GM12878 (cell line): ENCODE data around the gene MAZ. TPM values are rescaled to one million over a fixed set of nuclear protein-coding genes. Genes with fewer than 3 reads are reported as not detected.

Experiments
- ATAC-seq: fragments of 200-7000 bp; cut with Tn5 transposase; 3 replicates; pipeline ENCODE4 v1.9.1; 2020; ENCODE audit warnings: mild to moderate bottlenecking, moderate library complexity
- BruUV-seq: library from RNA; stranded (reverse); fragments of 400-500 nt; replicated peaks from 2 replicates; lab custom pipeline; 2021; lab: Mats Ljungman, UMichigan
- CTCF ChIA-PET: fragments of 300-600 bp; sonication (Branson Sonifier 250); formaldehyde crosslinking; extraction: SDS; loops from one replicate; lab custom pipeline; 2021; ENCODE audit warnings: inconsistent platforms; lab: Yijun Ruan, JAX
- POLR2A ChIA-PET: fragments of 350-600 bp; formaldehyde crosslinking; extraction: SDS; loops from one replicate; lab custom pipeline; 2021; ENCODE audit warnings: inconsistent platforms; lab: Charles Lee
- RAD21 ChIA-PET: fragments of 300-600 bp; sonication (Branson Sonifier 250); formaldehyde crosslinking; loops from one replicate; lab custom pipeline; 2023; ENCODE audit warnings: antibody characterized with exemption; ENCODE audit not compliant: unreplicated experiment; lab: Charles Lee
- SMC1A ChIA-PET: fragments of 300-600 bp; sonication (Branson Sonifier 250); formaldehyde crosslinking; loops from one replicate; lab custom pipeline; 2023; ENCODE audit not compliant: unreplicated experiment, uncharacterized antibody; lab: Charles Lee
- DNase-seq: peaks from one replicate; pipeline ENCODE4 v3.0.0-alpha.2; 2011; ENCODE audit warnings: low read depth, low spot score
- FAIRE-seq: peaks from 3 replicates; lab custom pipeline; 2011; peaks lifted over from hg19 to GRCh38; lab: Jason Lieb, UNC
- H2AFZ ChIP-seq: 2 replicates; pipeline ENCODE4 v1.6.0; 2011; ENCODE audit warnings: low read depth, low read length, control low read depth; ENCODE audit not compliant: control insufficient read depth
- H3K27ac ChIP-seq: 2 replicates; pipeline ENCODE4 v1.5.1; 2011; ENCODE audit warnings: control low read depth; ENCODE audit not compliant: control insufficient read depth, insufficient read depth
- H3K27me3 ChIP-seq, 2 experiments: replicated peaks in 1 of 2; 2 replicates each; pipeline versions ENCODE4 v1.6.0 to v1.6.1; 2011; ENCODE audit warnings: low read length in 1 of 2; ENCODE audit not compliant: control insufficient read depth in 2 of 2, insufficient read depth in 2 of 2
- H3K36me3 ChIP-seq, 2 experiments: 2 replicates each; pipeline ENCODE4 v1.5.1; 2011; ENCODE audit warnings: low read length in 1 of 2; ENCODE audit not compliant: control insufficient read depth in 2 of 2, insufficient read depth in 2 of 2
- H3K4me1 ChIP-seq: 2 replicates; pipeline ENCODE4 v1.6.1; 2011; ENCODE audit warnings: mild to moderate bottlenecking, low read length, moderate library complexity, mixed read lengths; ENCODE audit not compliant: control insufficient read depth, insufficient read depth
- H3K4me2 ChIP-seq: 2 replicates; pipeline ENCODE4 v1.6.0; 2011; ENCODE audit warnings: control low read depth; ENCODE audit not compliant: control insufficient read depth, insufficient read depth
- H3K4me3 ChIP-seq: fragments of 200-600 bp; sonication (generic); 2 replicates; pipeline ENCODE4 v1.5.1; 2016
- H3K79me2 ChIP-seq: 2 replicates; pipeline ENCODE4 v1.6.0; 2011; ENCODE audit warnings: low read length; ENCODE audit not compliant: control insufficient read depth, insufficient read depth
- H3K9ac ChIP-seq: 2 replicates; pipeline ENCODE4 v1.8.0; 2011; ENCODE audit warnings: low read length, control low read depth, mixed read lengths; ENCODE audit not compliant: control insufficient read depth, insufficient read depth
- H3K9me3 ChIP-seq: replicated peaks from 3 replicates; pipeline ENCODE4 v1.5.1; 2011; ENCODE audit warnings: mild to moderate bottlenecking, low read length; ENCODE audit not compliant: control insufficient read depth, insufficient read depth
- H4K20me1 ChIP-seq: 2 replicates; pipeline ENCODE4 v1.6.0; 2011; ENCODE audit not compliant: control insufficient read depth, insufficient read depth
- BHLHE40 ChIP-seq, 2 experiments: fragments of 450-650 bp in 1 of 2; IDR thresholded peaks; 2 replicates each; pipeline ENCODE4 v1.6.1; 2011 to 2017; ENCODE audit warnings: low read depth in 2 of 2, borderline replicate concordance in 1 of 2, improper control_type of control experiment in 1 of 2, low read length in 1 of 2, mild to moderate bottlenecking in 1 of 2
- CBFB ChIP-seq: IDR thresholded peaks from 2 replicates; pipeline ENCODE4 v1.6.1; 2016; ENCODE audit warnings: antibody characterized with exemption, low read depth
- CHD1 ChIP-seq: IDR thresholded peaks from 2 replicates; pipeline ENCODE4 v1.6.1; 2012; ENCODE audit warnings: low read depth, low read length, improper control_type of control experiment
- CHD2 ChIP-seq: IDR thresholded peaks from 2 replicates; pipeline ENCODE4 v1.6.1; 2011; ENCODE audit warnings: low read depth, low read length, improper control_type of control experiment, borderline replicate concordance
- CREM ChIP-seq: IDR thresholded peaks from 2 replicates; pipeline ENCODE4 v1.6.1; 2014; ENCODE audit warnings: antibody characterized with exemption, low read depth
- KAT2A ChIP-seq: conservative IDR thresholded peaks from 2 replicates; pipeline ENCODE4 v1.6.1; 2011; ENCODE audit warnings: low read depth, low read length; ENCODE audit not compliant: control insufficient read depth
- MXI1 ChIP-seq: fragments of 150-350 bp; IDR thresholded peaks from 2 replicates; pipeline ENCODE4 v1.6.1; 2011; ENCODE audit warnings: low read depth, mild to moderate bottlenecking, inconsistent platforms, low read length, improper control_type of control experiment
- MYB ChIP-seq: fragments of 150-350 bp; IDR thresholded peaks from 2 replicates; pipeline ENCODE4 v1.6.1; 2014; ENCODE audit warnings: mild to moderate bottlenecking, low read depth, low read length, borderline replicate concordance
- NBN ChIP-seq: fragments of 450-650 bp; IDR thresholded peaks from 2 replicates; pipeline ENCODE4 v1.6.1; 2016
- NFXL1 ChIP-seq: fragments of 450-650 bp; IDR thresholded peaks from 2 replicates; pipeline ENCODE4 v1.6.1; 2017; ENCODE audit warnings: antibody characterized with exemption, mild to moderate bottlenecking, borderline replicate concordance
- RAD21 ChIP-seq: IDR thresholded peaks from 2 replicates; pipeline ENCODE4 v1.6.1; 2011; ENCODE audit warnings: mild to moderate bottlenecking, low read depth, low read length, moderate library complexity; ENCODE audit not compliant: insufficient read depth
- SMAD1 ChIP-seq: fragments of 450-650 bp; IDR thresholded peaks from 2 replicates; pipeline ENCODE4 v1.6.1; 2018; ENCODE audit warnings: mild to moderate bottlenecking, low read depth; ENCODE audit not compliant: partially characterized antibody
- STAT3 ChIP-seq: IDR thresholded peaks from 2 replicates; pipeline ENCODE4 v1.6.1; 2011; ENCODE audit warnings: low read depth, low read length, improper control_type of control experiment
- TCF12 ChIP-seq: IDR thresholded peaks from 2 replicates; pipeline ENCODE4 v1.6.1; 2011; ENCODE audit warnings: low read depth, mild to moderate bottlenecking, low read length
- TCF7 ChIP-seq: IDR thresholded peaks from 2 replicates; pipeline ENCODE4 v1.6.1; 2014; ENCODE audit warnings: antibody characterized with exemption, borderline replicate concordance
- ZBTB11 ChIP-seq: fragments of 450-650 bp; formaldehyde crosslinking; IDR thresholded peaks from 2 replicates; pipeline ENCODE4 v1.5.0; 2022; ENCODE audit warnings: mild to moderate bottlenecking, missing genetic modification characterization
- WGBS: methylation state at CpG from one replicate; pipeline ENCODE4 v1.1.6; 2016; ENCODE audit warnings: low lambda C conversion rate; ENCODE audit not compliant: insufficient replicate concordance, insufficient coverage; ENCODE audit errors: missing lambda C conversion rate; 5-methylcytosine and 5-hydroxymethylcytosine counted together
- in situ Hi-C: fragments of 300-500 bp; cut with MboI; formaldehyde crosslinking; loops from 9 replicates; pipeline ENCODE4 v1.14.3; 2018; ENCODE audit warnings: mixed read lengths
- intact Hi-C: fragments of 100-400 bp; cut with micrococcal nuclease; formaldehyde crosslinking; loops from one replicate; pipeline ENCODE4 v1.14.2; 2022; ENCODE audit not compliant: unreplicated experiment
- polyA plus RNA-seq, 11 experiments: library from polyadenylated mRNA; depleted of rRNA in 4 of 11; unstranded in 6 of 11; stranded (reverse) in 5 of 11; fragments of >200 nt; fragmentation: Nextera tagmentation in 4 of 11; fragmentation: Illumina TruSeq in 1 of 11; extraction: Ambion mirVana in 4 of 11; extraction: Trizol in 1 of 11; gene quantifications; 1 replicate in 1 of 11; 2 replicates in 10 of 11; pipeline versions ENCODE4 v1.2.1 to v1.2.3, GENCODE V29; 2011 to 2016; ENCODE audit warnings: inconsistent platforms in 2 of 11, missing spikeins in 2 of 11, low read depth in 1 of 11
- total RNA-seq, 4 experiments: library from RNA; depleted of rRNA in 3 of 4; stranded (reverse); fragments of >200 nt in 3 of 4; fragmentation: Illumina TruSeq in 1 of 4; extraction: Trizol in 1 of 4; gene quantifications; 2 replicates each; pipeline versions ENCODE4 v1.2.1 to v1.2.3, GENCODE V29; 2013 to 2021
- TF ChIP-seq, protein P1 (sequence below): fragments of 450-650 bp; IDR thresholded peaks from 2 replicates; pipeline ENCODE4 v1.6.1; 2017; ENCODE audit warnings: antibody characterized with exemption, mild to moderate bottlenecking, moderate library complexity

The MAZ gene
- total and polyA plus RNA-seq, 10 of the 15 experiments (the other 5 are each of a cell fraction or from before 2014, with no cell fraction given), result 23.9 to 309 (median 116) TPM

DNA sequence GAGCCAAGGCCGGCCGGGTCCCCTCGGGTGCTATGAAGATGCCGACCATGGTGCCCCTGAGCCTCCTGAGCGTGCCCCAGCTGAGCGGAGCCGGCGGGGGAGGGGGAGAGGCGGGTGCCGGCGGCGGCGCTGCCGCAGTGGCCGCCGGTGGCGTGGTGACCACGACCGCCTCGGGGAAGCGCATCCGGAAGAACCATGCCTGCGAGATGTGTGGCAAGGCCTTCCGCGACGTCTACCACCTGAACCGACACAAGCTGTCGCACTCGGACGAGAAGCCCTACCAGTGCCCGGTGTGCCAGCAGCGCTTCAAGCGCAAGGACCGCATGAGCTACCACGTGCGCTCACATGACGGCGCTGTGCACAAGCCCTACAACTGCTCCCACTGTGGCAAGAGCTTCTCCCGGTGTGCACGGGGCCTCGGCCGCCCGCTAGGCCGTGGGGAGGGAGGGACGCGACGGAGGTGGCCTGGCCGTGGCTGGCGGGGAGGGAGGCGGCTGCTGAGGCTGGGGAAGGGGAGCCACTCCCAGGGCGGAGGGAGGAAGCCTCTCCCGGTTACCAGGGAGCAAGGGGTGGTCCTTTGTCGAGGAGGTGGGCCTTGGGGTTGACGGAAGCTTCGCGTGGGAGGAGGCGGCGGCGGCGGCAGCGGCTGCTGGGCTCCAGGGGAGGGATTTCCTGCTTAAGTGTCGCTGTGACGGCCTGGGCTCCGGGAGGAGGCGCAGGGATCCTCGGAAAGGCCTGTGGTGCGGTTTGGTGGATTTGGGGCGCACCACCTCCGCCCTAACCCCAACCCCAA, 1.3 kb downstream of the MAZ start:
- H3K27me3 ChIP-seq, result no peaks in the 10 kb centered on the region
- no peaks in the 10 kb centered on the region for H4K20me1 ChIP-seq
- ChIA-PET RAD21 (interaction anchor here (0.9 to 2.4 kb wide), 12 partner anchors 9 to 224 kb away, joined by 3 to 31 read pairs (median 6); partner anchors contain the start of genes KIF22, MVP and PAGR1), SMC1A (interaction anchor here (0.7 to 2.9 kb wide), 6 partner anchors 9 to 118 kb away, joined by 3 to 17 read pairs (median 6); partner anchors contain the start of gene KIF22), POLR2A (interaction anchor here (0.8 to 4.0 kb wide), 10 partner anchors 8 to 246 kb away, joined by 3 to 40 read pairs (median 6); partner anchors contain the start of genes KIF22, MVP and PAGR1), CTCF (interaction anchor here (0.6 to 2.5 kb wide), 17 partner anchors 8 to 211 kb away, joined by 3 to 31 read pairs (median 3); partner anchors contain the start of genes KIF22, MVP and PAGR1)
- H3K9me3 ChIP-seq, result no peaks in the 10 kb centered on the region
- BruUV-seq, result TSS peak; percentile 53
- peaks cover 31% of the 10 kb centered on the region for H3K4me1 ChIP-seq
- H3K4me3 ChIP-seq, result peak overlapping the region; percentile 79
- intact Hi-C loops (loop anchor here (1.0 to 5.0 kb wide), 2 partner anchors 10 to 105 kb away; no protein-coding TSS in a partner anchor), in situ Hi-C loops (no loop called here)
- peak overlapping the region; percentile 96 for H3K4me2 ChIP-seq
- FAIRE-seq, result peak; percentile 92
- ATAC-seq, result peak; percentile 52
- 1% methylated on average over 60 of the region's 69 CpGs for WGBS
- H3K36me3 ChIP-seq, result peaks cover 14 to 16% of the 10 kb centered on the region in 2 experiments
- H3K79me2 ChIP-seq, result peaks cover 32% of the 10 kb centered on the region
- H3K9ac ChIP-seq, result peak overlapping the region; percentile 85
- DNase-seq, result no peak
- no peak overlapping the region for H2AFZ ChIP-seq
- peak overlapping the region; percentile 86 for H3K27ac ChIP-seq
- TF ChIP-seq SMAD1 (no peak), CREM (no peak), TCF12 (peak; percentile 42; the same call in 1 of the 2 replicates), MYB (no peak), RAD21 (peak; percentile 48), CHD1 (no peak), STAT3 (no peak), MXI1 (peak; percentile 88), KAT2A (no peak), TCF7 (no peak), CHD2 (0 out of 2 replicates have a peak, but pooled peaks have one; percentile 39), NFXL1 (no peak), CBFB (peak; percentile 11; the same call in 1 of the 2 replicates), NBN (peak; percentile 83), BHLHE40 (IDR thresholded peaks at IDR 0.05; ENCODE audit: borderline replicate concordance in 1 of 2, low read depth in 2 of 2, low read length in 1 of 2) (peak; percentile 84 to 92), ZBTB11 (CRISPR knock-in tag) (no peak)
- TF ChIP-seq, protein P1, sequence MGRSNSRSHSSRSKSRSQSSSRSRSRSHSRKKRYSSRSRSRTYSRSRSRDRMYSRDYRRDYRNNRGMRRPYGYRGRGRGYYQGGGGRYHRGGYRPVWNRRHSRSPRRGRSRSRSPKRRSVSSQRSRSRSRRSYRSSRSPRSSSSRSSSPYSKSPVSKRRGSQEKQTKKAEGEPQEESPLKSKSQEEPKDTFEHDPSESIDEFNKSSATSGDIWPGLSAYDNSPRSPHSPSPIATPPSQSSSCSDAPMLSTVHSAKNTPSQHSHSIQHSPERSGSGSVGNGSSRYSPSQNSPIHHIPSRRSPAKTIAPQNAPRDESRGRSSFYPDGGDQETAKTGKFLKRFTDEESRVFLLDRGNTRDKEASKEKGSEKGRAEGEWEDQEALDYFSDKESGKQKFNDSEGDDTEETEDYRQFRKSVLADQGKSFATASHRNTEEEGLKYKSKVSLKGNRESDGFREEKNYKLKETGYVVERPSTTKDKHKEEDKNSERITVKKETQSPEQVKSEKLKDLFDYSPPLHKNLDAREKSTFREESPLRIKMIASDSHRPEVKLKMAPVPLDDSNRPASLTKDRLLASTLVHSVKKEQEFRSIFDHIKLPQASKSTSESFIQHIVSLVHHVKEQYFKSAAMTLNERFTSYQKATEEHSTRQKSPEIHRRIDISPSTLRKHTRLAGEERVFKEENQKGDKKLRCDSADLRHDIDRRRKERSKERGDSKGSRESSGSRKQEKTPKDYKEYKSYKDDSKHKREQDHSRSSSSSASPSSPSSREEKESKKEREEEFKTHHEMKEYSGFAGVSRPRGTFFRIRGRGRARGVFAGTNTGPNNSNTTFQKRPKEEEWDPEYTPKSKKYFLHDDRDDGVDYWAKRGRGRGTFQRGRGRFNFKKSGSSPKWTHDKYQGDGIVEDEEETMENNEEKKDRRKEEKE, result no peak
